HG03097 (cell line): ENCODE data around the gene SYNJ1.
A peak's percentile ranks its signal among the peaks of the same experiment; 100 is the strongest.
"Not testable (repeated sequence)": the region's sequence is repeated elsewhere in the genome, so short reads cannot be mapped to it uniquely, and the experiment has no call there.

ENCODE experiments used
- ATAC-seq: cut with Tn5 transposase; IDR thresholded peaks from one replicate; pipeline ENCODE4 v1.9.1; 2021; ENCODE audit not compliant: unreplicated experiment, low FRiP score

The SYNJ1 gene

GRCh38 chr21:32613436-32614043 is 114.3 kb downstream of the SYNJ1 start:
- no peak for ATAC-seq

GRCh38 chr21:32612999-32613337 is 114.8 kb downstream of the SYNJ1 start:
- ATAC-seq, result no peak

- ATAC-seq, result peak; percentile 96
Measured at GRCh38 chr21:32612075-32612998, 115.5 kb downstream of the SYNJ1 start, which contains the start of gene CFAP298. CFAP298 (minus strand) TSS chr21:32612377; CDS start chr21:32612243, 134 bp downstream.

GRCh38 chr21:32611471-32611997 is 116.3 kb downstream of the SYNJ1 start:
- peak; percentile 6 for ATAC-seq

- ATAC-seq, result not testable (repeated sequence)
Measured at GRCh38 chr21:32610940-32611339, 116.9 kb downstream of the SYNJ1 start.

- no peak for ATAC-seq
Measured at GRCh38 chr21:32608851-32609250, 119.0 kb downstream of the SYNJ1 start.

GRCh38 chr21:32605469-32605868 is 122.3 kb downstream of the SYNJ1 start:
- ATAC-seq, result no peak

- ATAC-seq, result no peak
Measured at GRCh38 chr21:32604464-32604863, 123.3 kb downstream of the SYNJ1 start.

GRCh38 chr21:32603131-32603530 is 124.7 kb downstream of the SYNJ1 start:
- ATAC-seq, result no peak

- ATAC-seq, result no peak
Measured at GRCh38 chr21:32602099-32602498, 125.7 kb downstream of the SYNJ1 start.

GRCh38 chr21:32599526-32599925 is 128.3 kb downstream of the SYNJ1 start:
- ATAC-seq, result no peak

- ATAC-seq, result no peak
Measured at GRCh38 chr21:32599091-32599490, 128.7 kb downstream of the SYNJ1 start.

- no peak for ATAC-seq
Measured at GRCh38 chr21:32597205-32597604, 130.6 kb downstream of the SYNJ1 start.

GRCh38 chr21:32595431-32595830 is 132.4 kb downstream of the SYNJ1 start:
- ATAC-seq, result no peak

GRCh38 chr21:32593690-32594089 is 134.1 kb downstream of the SYNJ1 start:
- ATAC-seq, result no peak

- no peak for ATAC-seq
Measured at GRCh38 chr21:32592929-32593502, 134.8 kb downstream of the SYNJ1 start.

GRCh38 chr21:32590130-32590529 is 137.7 kb downstream of the SYNJ1 start:
- ATAC-seq, result no peak

GRCh38 chr21:32587651-32588050 is 140.2 kb downstream of the SYNJ1 start:
- no peak for ATAC-seq

GRCh38 chr21:32587120-32587519 is 140.7 kb downstream of the SYNJ1 start:
- no peak for ATAC-seq

GRCh38 chr21:32585970-32586369 is 141.8 kb downstream of the SYNJ1 start:
- ATAC-seq, result no peak

GRCh38 chr21:32585042-32585710 is 142.6 kb downstream of the SYNJ1 start, which contains the start of gene TCP10L:
TCP10L (minus strand) TSS chr21:32585523; CDS start chr21:32584304, 1,219 bp downstream.
- ATAC-seq, result no peak
